K562 (cell line): ENCODE measurements around the gene SCGB1A1. TPM values are rescaled to one million over a fixed set of nuclear protein-coding genes. Genes with fewer than 3 reads are reported as not detected.

Experiments used
- ASH1L ChIP-seq: fragments of 450-650 bp; IDR thresholded peaks from 2 replicates; pipeline ENCODE4 v1.6.1; 2018; ENCODE audit warnings: borderline replicate concordance, mild to moderate bottlenecking, low read depth; ENCODE audit not compliant: partially characterized antibody
- ATF4 ChIP-seq: fragments of 450-650 bp; formaldehyde crosslinking; IDR thresholded peaks from 2 replicates; pipeline ENCODE4 v1.4.0; 2022; ENCODE audit warnings: mild to moderate bottlenecking, moderate library complexity
- BRF1 ChIP-seq: IDR thresholded peaks from 3 replicates; pipeline ENCODE4 v1.6.1; 2011; ENCODE audit warnings: borderline replicate concordance, mild to moderate bottlenecking; ENCODE audit not compliant: insufficient read length; ENCODE audit errors: extremely low read depth
- E2F3 ChIP-seq: fragments of 250-450 bp; sonication (Bioruptor Pico); IDR thresholded peaks from 2 replicates; pipeline ENCODE4 v1.4.0; 2020; ENCODE audit warnings: mild to moderate bottlenecking
- ELF4 ChIP-seq: fragments of 450-650 bp; formaldehyde crosslinking; IDR thresholded peaks from 2 replicates; pipeline ENCODE4 v1.4.0; 2022; ENCODE audit warnings: missing genetic modification characterization
- ETV1 ChIP-seq: fragments of 450-650 bp; conservative IDR thresholded peaks from 2 replicates; pipeline ENCODE4 v1.6.1; 2016; ENCODE audit warnings: missing genetic modification characterization, control low read depth, low read depth, missing compliant biosample characterization
- FOXA3 ChIP-seq, 2 experiments: fragments of 450-650 bp in 1 of 2; sonication (generic) in 1 of 2; formaldehyde crosslinking; IDR thresholded peaks in 1 of 2; conservative IDR thresholded peaks in 1 of 2; 2 replicates each; pipeline versions ENCODE4 v1.4.0 to v1.8.0; 2020 to 2022; ENCODE audit warnings: mild to moderate bottlenecking in 2 of 2, missing genetic modification reagents in 1 of 2
- HNRNPH1 ChIP-seq: fragments of 200-400 bp; formaldehyde crosslinking; optimal IDR thresholded peaks from 2 replicates; pipeline ENCODE3; 2017; ENCODE audit warnings: low read depth, mild to moderate bottlenecking, low read length, moderate library complexity
- JUN ChIP-seq, 2 experiments: sonication (generic) in 1 of 2; formaldehyde crosslinking in 1 of 2; IDR thresholded peaks; 2 replicates each; pipeline versions ENCODE4 v1.6.1 to v1.8.0; 2012 to 2022; ENCODE audit warnings: borderline replicate concordance in 2 of 2, mild to moderate bottlenecking in 2 of 2, improper control_type of control experiment in 1 of 2, low read depth in 1 of 2, low read length in 1 of 2, missing genetic modification reagents in 1 of 2
- JUNB ChIP-seq: fragments of 450-650 bp; formaldehyde crosslinking; conservative IDR thresholded peaks from 2 replicates; pipeline ENCODE4 v1.4.0; 2020; ENCODE audit warnings: mild to moderate bottlenecking
- MBD2 ChIP-seq: sonication (generic); IDR thresholded peaks from 2 replicates; pipeline ENCODE4 v1.6.1; 2016; ENCODE audit warnings: low read depth, borderline replicate concordance
- MED1 ChIP-seq: sonication (generic); formaldehyde crosslinking; IDR thresholded peaks from 2 replicates; pipeline ENCODE4 v1.8.1; 2023; ENCODE audit warnings: missing genetic modification reagents, borderline replicate concordance
- PHF8 ChIP-seq: fragments of 200-600 bp; sonication (generic); IDR thresholded peaks from 2 replicates; pipeline ENCODE4 v1.6.1; 2012; ENCODE audit warnings: mixed run types, mild to moderate bottlenecking, inconsistent platforms, low read length, moderate library complexity, borderline replicate concordance
- STAT5B ChIP-seq: fragments of 250-450 bp; sonication (Bioruptor Pico); IDR thresholded peaks from 2 replicates; pipeline ENCODE4 v1.8.0; 2021; ENCODE audit warnings: mild to moderate bottlenecking, inconsistent platforms
- ZBTB17 ChIP-seq: fragments of 450-650 bp; formaldehyde crosslinking; IDR thresholded peaks from 2 replicates; pipeline ENCODE4 v1.4.0; 2020; ENCODE audit warnings: mild to moderate bottlenecking
- ZNF668 ChIP-seq: fragments of 250-450 bp; sonication (Bioruptor Pico); IDR thresholded peaks from 2 replicates; pipeline ENCODE4 v1.8.0; 2022; ENCODE audit warnings: mild to moderate bottlenecking, inconsistent platforms
- polyA plus RNA-seq, 8 experiments: library from polyadenylated mRNA; depleted of rRNA in 4 of 8; stranded (reverse) in 5 of 8; unstranded in 3 of 8; fragments of >200 nt; fragmentation: Nextera tagmentation in 2 of 8; fragmentation: Illumina TruSeq in 1 of 8; extraction: Ambion mirVana in 2 of 8; extraction: Trizol in 1 of 8; gene quantifications; 2 replicates each; pipeline versions ENCODE4 v1.2.1 to v1.2.3, GENCODE V29; 2011 to 2014; ENCODE audit warnings: inconsistent platforms in 1 of 8, missing spikeins in 1 of 8
- total RNA-seq, 7 experiments: library from RNA; depleted of rRNA in 6 of 7; stranded (reverse); fragments of >200 nt in 6 of 7; fragmentation: Illumina TruSeq in 2 of 7; extraction: Trizol in 2 of 7; gene quantifications; 2 replicates each; pipeline versions ENCODE4 v1.2.1 to v1.2.3, GENCODE V29; 2011 to 2021; ENCODE audit warnings: low replicate concordance in 1 of 7

The SCGB1A1 gene
- total and polyA plus RNA-seq, 9 of the 15 experiments (the other 6 are each of a cell fraction or from before 2014, with no cell fraction given), result 0.55 TPM; not detected in 8

- TF ChIP-seq HNRNPH1, result no peak
- 0 out of 2 replicates have a peak, but pooled peaks have one; percentile 29 for TF ChIP-seq E2F3
- TF ChIP-seq ATF4, result peak; percentile 52; the same call in 1 of the 2 replicates
- TF ChIP-seq MED1 (CRISPR knock-in tag), result no peak
- TF ChIP-seq ETV1, result no peak
- no peak for TF ChIP-seq ELF4 (CRISPR knock-in tag)
- TF ChIP-seq JUN (IDR thresholded peaks at IDR 0.05; ENCODE audit: borderline replicate concordance, low read depth, low read length), result no peak
- TF ChIP-seq JUN (CRISPR knock-in tag; IDR thresholded peaks at IDR 0.05; ENCODE audit: borderline replicate concordance), result no peak
- TF ChIP-seq FOXA3 (CRISPR knock-in tag; conservative IDR thresholded peaks at IDR 0.05 in 1 of 2, IDR thresholded peaks at IDR 0.05 in 1 of 2), result no peak
- no peak for TF ChIP-seq ASH1L
- TF ChIP-seq JUNB, result no peak
- no peak for TF ChIP-seq PHF8
- no peak for TF ChIP-seq MBD2
- TF ChIP-seq BRF1, result no peak
- 0 out of 2 replicates have a peak, but pooled peaks have one; percentile 58 for TF ChIP-seq ZNF668
- peak; percentile 77 for TF ChIP-seq ZBTB17 (CRISPR knock-in tag)
- TF ChIP-seq STAT5B (CRISPR knock-in tag), result no peak
Observed at GRCh38 chr11:62428871-62429560, 10.2 kb downstream of the SCGB1A1 start (continued).
